IMR-90 (cell line): Measurements from ENCODE around the gene MRPL51. TPM values are rescaled to one million over a fixed set of nuclear protein-coding genes. Genes with fewer than 3 reads are reported as not detected.

Source experiments
- ATAC-seq: fragments of 200-7000 bp; cut with Tn5 transposase; 2 replicates; pipeline ENCODE4 v1.9.1; 2020; ENCODE audit warnings: low read depth, mild to moderate bottlenecking, moderate library complexity
- BruUV-seq: library from RNA; stranded (reverse); fragments of 400-500 nt; replicated peaks from 2 replicates; lab custom pipeline; 2021; lab: Mats Ljungman, UMichigan
- CTCF ChIA-PET: fragments of 300-600 bp; formaldehyde crosslinking; extraction: SDS; loops from one replicate; lab custom pipeline; 2021; ENCODE audit warnings: antibody characterized with exemption; lab: Yijun Ruan, JAX
- POLR2A ChIA-PET: fragments of 300-600 bp; sonication (Branson Sonifier 250); formaldehyde crosslinking; loops from one replicate; lab custom pipeline; 2022; ENCODE audit warnings: antibody characterized with exemption; ENCODE audit not compliant: unreplicated experiment; lab: Charles Lee
- DNase-seq: peaks from one replicate; pipeline ENCODE4 v3.0.0; 2013
- H2AFZ ChIP-seq: replicated peaks from 2 replicates; pipeline ENCODE3; 2013; ENCODE audit warnings: low read length, mild to moderate bottlenecking; ENCODE audit not compliant: poor library complexity
- H2AK5ac ChIP-seq: 2 replicates; pipeline ENCODE4 v1.6.1; 2013; ENCODE audit warnings: low read depth, low read length, inconsistent platforms
- H2AK9ac ChIP-seq: replicated peaks from 2 replicates; pipeline ENCODE3; 2013; ENCODE audit warnings: mild to moderate bottlenecking, low read depth, low read length, moderate library complexity; ENCODE audit not compliant: poor library complexity
- H2BK120ac ChIP-seq: 2 replicates; pipeline ENCODE4 v1.6.1; 2013; ENCODE audit warnings: low read depth, low read length, inconsistent platforms
- H2BK15ac ChIP-seq: 3 replicates; pipeline ENCODE4 v1.6.1; 2013; ENCODE audit warnings: low read depth, low read length, inconsistent platforms
- H2BK20ac ChIP-seq: 2 replicates; pipeline ENCODE4 v1.6.1; 2013; ENCODE audit warnings: low read depth, mild to moderate bottlenecking, inconsistent platforms, low read length, moderate library complexity
- H2BK5ac ChIP-seq: 2 replicates; pipeline ENCODE4 v1.6.1; 2013; ENCODE audit warnings: mild to moderate bottlenecking, low read depth, low read length, inconsistent platforms; ENCODE audit not compliant: poor library complexity, severe bottlenecking
- H3K14ac ChIP-seq: replicated peaks from 2 replicates; pipeline ENCODE4 v1.6.1; 2013; ENCODE audit warnings: low read depth, low read length, inconsistent platforms
- H3K18ac ChIP-seq: 2 replicates; pipeline ENCODE4 v1.6.1; 2013; ENCODE audit warnings: low read depth, low read length, control low read depth
- H3K23ac ChIP-seq: 2 replicates; pipeline ENCODE4 v1.6.1; 2013; ENCODE audit warnings: low read depth, low read length, inconsistent platforms
- H3K27ac ChIP-seq: 2 replicates; pipeline ENCODE4 v1.5.1; 2013; ENCODE audit warnings: mild to moderate bottlenecking, control low read depth, low read length; ENCODE audit not compliant: insufficient read depth
- H3K27me3 ChIP-seq: 2 replicates; pipeline ENCODE4 v1.6.1; 2013; ENCODE audit warnings: low read length; ENCODE audit not compliant: control insufficient read depth, insufficient read depth
- H3K36me3 ChIP-seq: 2 replicates; pipeline ENCODE4 v1.6.1; 2013; ENCODE audit warnings: low read length, mixed read lengths; ENCODE audit not compliant: control insufficient read depth, insufficient read depth
- H3K4ac ChIP-seq: 2 replicates; pipeline ENCODE4 v1.6.1; 2013; ENCODE audit warnings: low read depth, low read length, inconsistent platforms
- H3K4me1 ChIP-seq: 2 replicates; pipeline ENCODE4 v1.6.1; 2013; ENCODE audit warnings: low read length, mixed read lengths; ENCODE audit not compliant: control insufficient read depth, insufficient read depth
- H3K4me2 ChIP-seq: 2 replicates; pipeline ENCODE4 v1.6.1; 2013; ENCODE audit warnings: low read depth, mild to moderate bottlenecking, control low read depth, low read length, moderate library complexity
- H3K4me3 ChIP-seq: 2 replicates; pipeline ENCODE4 v1.5.1; 2013; ENCODE audit warnings: low read depth, mild to moderate bottlenecking, control low read depth, low read length, moderate library complexity; ENCODE audit not compliant: insufficient read depth
- H3K56ac ChIP-seq: 2 replicates; pipeline ENCODE4 v1.6.1; 2013; ENCODE audit warnings: low read length, inconsistent platforms; ENCODE audit not compliant: insufficient read depth; ENCODE audit errors: extremely low read depth
- H3K79me1 ChIP-seq, 2 experiments: 2 replicates each; pipeline ENCODE4 v1.6.1; 2013; ENCODE audit warnings: low read length in 2 of 2, inconsistent platforms in 1 of 2, low read depth in 1 of 2
- H3K9ac ChIP-seq: 2 replicates; pipeline ENCODE4 v1.6.1; 2013; ENCODE audit warnings: low read depth, low read length, control low read depth
- H3K9me1 ChIP-seq: 2 replicates; pipeline ENCODE4 v1.6.1; 2013; ENCODE audit warnings: low read length, inconsistent platforms; ENCODE audit not compliant: insufficient read depth
- H3K9me3 ChIP-seq: 2 replicates; pipeline ENCODE4 v1.6.1; 2013; ENCODE audit warnings: low read length; ENCODE audit not compliant: control insufficient read depth, insufficient read depth
- H4K20me1 ChIP-seq: 2 replicates; pipeline ENCODE4 v1.6.1; 2013; ENCODE audit warnings: low read length, inconsistent platforms; ENCODE audit not compliant: insufficient read depth
- H4K5ac ChIP-seq: 2 replicates; pipeline ENCODE4 v1.6.1; 2013; ENCODE audit warnings: mild to moderate bottlenecking, low read depth, low read length, control low read depth
- H4K8ac ChIP-seq, 2 experiments: 2 replicates each; pipeline ENCODE4 v1.6.1; 2013; ENCODE audit warnings: low read depth in 2 of 2, low read length in 2 of 2, control low read depth in 1 of 2, inconsistent platforms in 1 of 2
- H4K91ac ChIP-seq: 2 replicates; pipeline ENCODE4 v1.6.1; 2013; ENCODE audit warnings: low read depth, low read length, inconsistent platforms; ENCODE audit not compliant: insufficient read depth
- CEBPB ChIP-seq: IDR thresholded peaks from 2 replicates; pipeline ENCODE4 v1.6.1; 2012; ENCODE audit warnings: low read depth, low read length, improper control_type of control experiment
- MAFK ChIP-seq: IDR thresholded peaks from 2 replicates; pipeline ENCODE4 v1.6.1; 2012; ENCODE audit warnings: low read depth, low read length, improper control_type of control experiment
- RCOR1 ChIP-seq: IDR thresholded peaks from 2 replicates; pipeline ENCODE4 v1.6.1; 2012; ENCODE audit warnings: mild to moderate bottlenecking, low read length, improper control_type of control experiment; ENCODE audit not compliant: insufficient replicate concordance
- WGBS, 2 experiments: methylation state at CpG; one replicate each; pipeline versions ENCODE4 v1.1.5 to v1.1.7; 2013; ENCODE audit warnings: missing lambda C conversion rate in 2 of 2; ENCODE audit not compliant: insufficient read length in 1 of 2; ENCODE audit errors: extremely low coverage in 2 of 2; 5-methylcytosine and 5-hydroxymethylcytosine counted together
- dilution Hi-C: fragments of 300-500 bp; cut with HindIII; formaldehyde crosslinking; loops from one replicate; pipeline ENCODE4 v1.14.3; 2018; ENCODE audit warnings: low sequenced_read_pairs; ENCODE audit not compliant: unreplicated experiment
- in situ Hi-C: fragments of 300-500 bp; cut with MboI; formaldehyde crosslinking; loops from 3 replicates; pipeline ENCODE4 v1.14.3; 2019; ENCODE audit warnings: low sequenced_read_pairs, inconsistent platforms, mixed read lengths
- intact Hi-C: fragments of 100-400 bp; cut with micrococcal nuclease; formaldehyde crosslinking; loops from 2 replicates; pipeline ENCODE4 v1.10.0; 2022
- polyA plus RNA-seq, 3 experiments: library from polyadenylated mRNA; depleted of rRNA; stranded (reverse); fragments of >200 nt; gene quantifications; 2 replicates each; pipeline ENCODE4 v1.2.3, GENCODE V29; 2012; ENCODE audit warnings: low replicate concordance in 1 of 3
- total RNA-seq: library from RNA; depleted of rRNA; stranded (reverse); fragments of >200 nt; gene quantifications from 2 replicates; pipeline ENCODE4 v1.2.3, GENCODE V29; 2012

The MRPL51 gene
- total and polyA plus RNA-seq, 2 of the 4 experiments (the other 2 are of a cell fraction): 80.1 to 160 TPM

DNA sequence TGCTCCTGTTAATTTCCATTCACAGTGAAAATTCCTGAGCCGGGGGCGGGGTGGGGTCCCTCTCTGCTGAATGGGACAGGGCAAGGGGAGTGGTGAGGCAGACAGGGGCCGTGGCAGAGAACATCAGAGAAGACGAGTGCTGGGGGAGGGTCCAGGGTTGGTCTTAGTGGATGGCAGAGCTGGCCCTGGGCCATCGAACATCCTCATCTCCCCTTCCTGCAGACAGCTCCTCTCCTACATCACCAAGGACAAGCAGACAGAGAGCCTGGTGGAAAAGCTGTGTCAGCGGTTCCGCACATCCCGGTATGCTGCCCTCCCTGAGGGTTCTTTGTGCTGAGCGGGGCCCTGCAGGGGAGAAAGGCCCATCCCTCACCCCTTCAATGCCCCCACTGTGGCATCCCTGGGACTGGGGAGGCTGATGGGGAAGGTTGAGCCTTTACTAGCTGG lies 36.3 kb upstream of the MRPL51 start:
- H3K4ac ChIP-seq: no peak overlapping the region
- no peak overlapping the region for H2AK9ac ChIP-seq
- no peak overlapping the region for H3K27ac ChIP-seq
- no peak for DNase-seq
- BruUV-seq: no TSS peak
- H4K91ac ChIP-seq: no peak overlapping the region
- H2AK5ac ChIP-seq: no peak overlapping the region
- peak; percentile 68 for TF ChIP-seq MAFK
- TF ChIP-seq CEBPB: no peak
- no peak for TF ChIP-seq RCOR1
- no peak overlapping the region for H2BK20ac ChIP-seq
- H3K14ac ChIP-seq: no peak overlapping the region
- H3K79me1 ChIP-seq: peaks cover 10 to 60% of the 10 kb centered on the region in 2 experiments
- ChIA-PET POLR2A (no interaction called here), CTCF (no interaction called here)
- H4K20me1 ChIP-seq: peaks cover under 1% of the 10 kb centered on the region; the same call in 1 of the 2 replicates
- no peak overlapping the region for H4K8ac ChIP-seq
- H3K9me3 ChIP-seq: no peaks in the 10 kb centered on the region
- intact Hi-C loops: no loop called here
- H3K18ac ChIP-seq: no peak overlapping the region
- no peak overlapping the region for H2BK15ac ChIP-seq
- no peak overlapping the region for H3K4me3 ChIP-seq
- no peaks in the 10 kb centered on the region for H3K27me3 ChIP-seq
- peaks cover 9% of the 10 kb centered on the region for H3K4me1 ChIP-seq
- H4K5ac ChIP-seq: no peak overlapping the region
- no peak for ATAC-seq
- no peak overlapping the region for H2AFZ ChIP-seq
- in situ Hi-C loops: no loop called here
- H3K36me3 ChIP-seq: peaks cover 52% of the 10 kb centered on the region
- WGBS, 2 experiments: no CpG with 5 or more reads among the region's 9 CpGs
- no peak overlapping the region for H3K23ac ChIP-seq
- no peak overlapping the region for H3K9ac ChIP-seq
- H3K9me1 ChIP-seq: no peaks in the 10 kb centered on the region
- no peak overlapping the region for H3K56ac ChIP-seq
- H3K4me2 ChIP-seq: no peak overlapping the region
- no peak overlapping the region for H2BK120ac ChIP-seq
- dilution Hi-C loops: no loop called here
- no peak overlapping the region for H2BK5ac ChIP-seq
